Measurements from ENCODE around the gene MTERF4. TPM values are rescaled to one million over a fixed set of nuclear protein-coding genes. Genes with fewer than 3 reads are reported as not detected.

The MTERF4 gene
- total RNA-seq, 4 donors from 2014 or later: 28.9 to 60.5 (median 38.9) TPM

- Histone ChIP-seq H3K27me3 (no peaks in the 10 kb centered on the region), H3K36me3 (peaks cover 0 to 15% (median 0%) of the 10 kb centered on the region in 3 donors), H3K4me3 (no peak overlapping the region), H3K4me1 (no peaks in the 10 kb centered on the region), H3K9me3 (no peaks in the 10 kb centered on the region), H3K27ac (peak overlapping the region in 1 of 4 donors; percentile 57)
- no peak for DNase-seq (ENCODE audit: low spot score in 2 of 2)
- 82 to 87% methylated on average over 9 of the region's 9 CpGs for WGBS, 2 donors
- no peak for TF ChIP-seq POLR2A (IDR thresholded peaks at IDR 0.05)
- TF ChIP-seq, protein P1, sequence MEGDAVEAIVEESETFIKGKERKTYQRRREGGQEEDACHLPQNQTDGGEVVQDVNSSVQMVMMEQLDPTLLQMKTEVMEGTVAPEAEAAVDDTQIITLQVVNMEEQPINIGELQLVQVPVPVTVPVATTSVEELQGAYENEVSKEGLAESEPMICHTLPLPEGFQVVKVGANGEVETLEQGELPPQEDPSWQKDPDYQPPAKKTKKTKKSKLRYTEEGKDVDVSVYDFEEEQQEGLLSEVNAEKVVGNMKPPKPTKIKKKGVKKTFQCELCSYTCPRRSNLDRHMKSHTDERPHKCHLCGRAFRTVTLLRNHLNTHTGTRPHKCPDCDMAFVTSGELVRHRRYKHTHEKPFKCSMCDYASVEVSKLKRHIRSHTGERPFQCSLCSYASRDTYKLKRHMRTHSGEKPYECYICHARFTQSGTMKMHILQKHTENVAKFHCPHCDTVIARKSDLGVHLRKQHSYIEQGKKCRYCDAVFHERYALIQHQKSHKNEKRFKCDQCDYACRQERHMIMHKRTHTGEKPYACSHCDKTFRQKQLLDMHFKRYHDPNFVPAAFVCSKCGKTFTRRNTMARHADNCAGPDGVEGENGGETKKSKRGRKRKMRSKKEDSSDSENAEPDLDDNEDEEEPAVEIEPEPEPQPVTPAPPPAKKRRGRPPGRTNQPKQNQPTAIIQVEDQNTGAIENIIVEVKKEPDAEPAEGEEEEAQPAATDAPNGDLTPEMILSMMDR (IDR thresholded peaks at IDR 0.05): no peak
- no peak for TF ChIP-seq EP300 (IDR thresholded peaks at IDR 0.05)
Observed at GRCh38 chr2:241111440-241111805, 9.3 kb upstream of the MTERF4 start.

DNA sequence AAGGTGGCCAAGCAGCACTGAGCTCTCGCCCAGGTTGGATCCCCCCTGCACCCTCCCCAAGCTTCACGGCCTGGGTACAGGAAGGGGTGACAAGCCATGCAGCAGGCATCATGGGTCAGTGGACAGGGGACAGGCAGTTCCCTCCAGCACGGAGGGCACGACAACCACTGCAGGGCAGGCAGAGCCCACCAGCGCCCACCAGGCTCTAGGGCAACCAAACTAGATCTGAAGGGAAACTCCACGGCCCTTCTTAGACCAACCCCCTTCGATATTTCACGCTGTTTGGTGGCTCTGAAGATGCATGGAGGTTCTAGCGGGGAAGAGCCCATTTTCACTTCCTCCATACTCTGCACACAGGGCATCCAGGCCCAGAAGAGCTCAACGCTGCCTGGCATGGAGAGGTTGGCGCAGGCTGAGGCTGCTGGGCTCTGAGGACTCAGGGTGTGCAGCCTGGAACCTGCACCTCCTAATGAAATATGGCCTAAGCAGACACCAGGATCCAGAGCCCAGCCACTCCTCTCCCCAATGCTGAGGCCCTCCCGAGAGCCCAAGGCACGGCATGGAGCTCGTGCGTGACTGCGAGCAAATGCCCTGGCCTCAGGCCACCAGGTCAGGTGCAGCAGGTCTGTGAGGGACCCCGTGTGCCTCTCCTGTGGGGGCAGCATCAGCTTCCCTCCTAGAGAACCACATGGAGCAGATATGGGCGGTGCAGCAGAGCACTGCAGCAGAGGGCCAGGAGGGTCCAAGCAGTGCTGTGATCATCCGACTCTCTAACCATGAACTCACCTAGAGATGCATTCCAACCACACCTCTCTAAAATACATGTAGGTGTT lies 8.7 kb upstream of the MTERF4 start:
- Histone ChIP-seq H3K4me3 (no peak overlapping the region), H3K4me1 (no peaks in the 10 kb centered on the region), H3K36me3 (peaks cover 0 to 15% (median 0%) of the 10 kb centered on the region in 3 donors), H3K27me3 (no peaks in the 10 kb centered on the region), H3K27ac (peak overlapping the region in 1 of 4 donors; percentile 45), H3K9me3 (no peaks in the 10 kb centered on the region)
- no peak for DNase-seq (ENCODE audit: low spot score in 2 of 2)
- WGBS, 2 donors: 88 to 90% methylated on average over 13 to 15 of the region's 19 CpGs
- TF ChIP-seq, protein P1 (IDR thresholded peaks at IDR 0.05): no peak
- TF ChIP-seq EP300 (IDR thresholded peaks at IDR 0.05) (no peak), POLR2A (IDR thresholded peaks at IDR 0.05) (no peak)

DNA sequence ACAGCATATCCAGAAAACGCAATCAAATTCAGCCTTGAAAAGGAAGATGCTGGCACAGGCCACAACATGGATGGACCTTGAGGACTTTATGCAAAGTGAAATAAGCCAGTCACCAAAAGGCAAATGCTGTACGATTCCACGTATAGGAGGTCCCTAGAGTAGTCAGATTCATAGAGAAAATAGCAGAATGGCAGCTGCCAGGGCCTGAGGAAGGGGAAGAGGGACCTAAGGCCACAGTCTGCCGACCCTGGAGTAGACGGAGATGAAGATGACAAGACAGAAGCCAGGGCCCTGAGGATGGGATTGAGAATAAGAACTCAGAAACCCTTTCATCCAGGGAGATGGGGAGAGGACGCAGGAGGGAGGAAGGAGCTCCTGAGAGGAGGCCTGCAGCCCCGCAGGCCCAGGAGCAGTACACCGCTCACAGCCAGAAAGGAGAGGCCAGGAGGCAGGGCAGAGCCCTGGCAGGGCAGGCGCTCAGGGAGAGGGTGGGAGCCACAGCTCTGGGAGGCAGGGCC lies 8.1 kb upstream of the MTERF4 start:
- DNase-seq (ENCODE audit: low spot score in 2 of 2): no peak
- WGBS, 2 donors: 88 to 94% methylated on average over 9 of the region's 9 CpGs

DNA sequence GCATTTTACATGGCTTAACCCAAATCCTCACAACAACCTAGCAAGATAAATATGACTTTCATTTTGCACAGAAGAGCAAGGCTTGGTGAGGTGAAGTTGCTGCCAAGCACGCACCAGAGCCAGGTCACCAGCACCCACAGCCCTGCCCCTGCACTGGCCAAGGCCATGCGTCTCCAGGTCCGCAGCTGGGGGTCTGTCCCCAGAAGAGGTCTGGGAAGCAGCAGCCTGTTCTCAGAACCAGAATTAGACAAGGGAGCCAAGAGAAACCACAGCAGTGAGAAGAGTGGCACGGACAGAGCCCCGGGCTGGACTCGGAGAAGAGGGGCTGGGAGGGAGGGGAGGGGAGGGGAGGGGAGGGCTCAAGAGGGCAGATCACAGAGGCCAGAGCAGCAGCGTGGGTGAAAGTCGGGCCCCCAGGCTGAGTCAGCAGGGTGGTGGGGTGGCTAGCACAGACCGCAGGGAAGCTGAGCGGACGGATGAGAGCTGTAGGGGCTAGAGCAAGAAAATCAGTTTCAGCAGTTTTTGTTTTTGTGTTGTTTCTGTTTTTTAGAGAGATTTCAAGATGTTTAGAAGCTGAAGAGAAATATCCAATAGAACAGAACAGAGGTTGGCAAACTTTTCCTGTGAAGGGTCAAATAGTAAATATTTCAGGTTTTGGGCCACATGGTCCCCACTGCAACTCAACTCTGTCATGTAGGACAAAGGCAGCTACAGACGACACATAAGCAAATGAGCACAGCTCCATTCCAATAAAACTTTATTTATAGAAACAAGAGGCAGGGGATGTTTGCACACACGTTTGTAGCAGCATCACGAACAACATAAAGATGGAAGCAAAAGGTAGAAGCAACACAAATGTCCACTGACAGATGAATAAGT lies 7.4 kb upstream of the MTERF4 start:
- no peaks in the 10 kb centered on the region for H3K9me3 ChIP-seq
- TF ChIP-seq, protein P1 (IDR thresholded peaks at IDR 0.05): no peak
- TF ChIP-seq POLR2A (IDR thresholded peaks at IDR 0.05) (no peak), EP300 (IDR thresholded peaks at IDR 0.05) (no peak)
- H3K4me3 ChIP-seq: no peak overlapping the region
- H3K4me1 ChIP-seq: no peaks in the 10 kb centered on the region
- peak overlapping the region in 1 of 4 donors; percentile 71 for H3K27ac ChIP-seq
- no peak for DNase-seq (ENCODE audit: low spot score in 2 of 2)
- 74 to 76% methylated on average over 14 of the region's 14 CpGs for WGBS, 2 donors
- peaks cover 0 to 11% (median 0%) of the 10 kb centered on the region in 3 donors for H3K36me3 ChIP-seq
- H3K27me3 ChIP-seq: no peaks in the 10 kb centered on the region

More for the DNA sequence above, 8.1 kb upstream of the MTERF4 start:
- Histone ChIP-seq H3K4me1 (no peaks in the 10 kb centered on the region), H3K9me3 (no peaks in the 10 kb centered on the region), H3K36me3 (peaks cover 0 to 15% (median 0%) of the 10 kb centered on the region in 3 donors), H3K27ac (peak overlapping the region in 1 of 4 donors; percentile 45), H3K4me3 (no peak overlapping the region), H3K27me3 (no peaks in the 10 kb centered on the region)
- TF ChIP-seq POLR2A (IDR thresholded peaks at IDR 0.05) (no peak), EP300 (IDR thresholded peaks at IDR 0.05) (no peak)
- TF ChIP-seq, protein P1 (IDR thresholded peaks at IDR 0.05): no peak
